ENCODE data around the gene MIA.

The MIA gene

DNA sequence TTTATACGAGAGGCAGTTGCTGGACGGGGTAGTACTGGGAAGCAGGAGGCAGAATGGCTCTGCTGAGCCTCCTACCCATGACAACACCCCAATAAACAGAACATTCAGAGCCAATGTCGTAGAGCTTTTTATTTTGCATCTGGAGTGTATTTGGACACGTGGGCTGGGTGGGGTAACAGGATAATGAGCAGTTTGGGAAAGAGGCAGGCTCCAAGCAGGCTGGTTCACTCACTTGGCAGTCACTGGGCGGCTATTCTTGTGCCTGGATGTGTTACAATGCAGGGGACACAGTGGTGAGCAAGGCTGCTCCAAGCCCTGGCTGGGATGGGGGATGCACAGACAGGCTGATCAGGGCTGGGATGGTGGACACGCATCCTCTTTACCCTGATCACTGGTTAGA lies 34.6 kb upstream of the MIA start:
- Histone ChIP-seq H3K9me2 (replicated peaks; ENCODE audit: insufficient read depth, low read length) (no peaks in the 10 kb centered on the region), H2AFZ (ENCODE audit: low read length) (no peak overlapping the region), H4K20me1 (ENCODE audit: insufficient read depth, low read length) (no peaks in the 10 kb centered on the region), H3K4me1 (ENCODE audit: low read length) (no peaks in the 10 kb centered on the region), H3K27ac (ENCODE audit: low read length) (no peak overlapping the region), H3K4me2 (ENCODE audit: low read depth, low read length) (no peak overlapping the region), H3F3A (ENCODE audit: insufficient read depth, low read length) (no peaks in the 10 kb centered on the region), H3K36me3 (replicated peaks; ENCODE audit: insufficient read depth, low read length) (no peaks in the 10 kb centered on the region), H3K9ac (ENCODE audit: low read length) (no peak overlapping the region), H3K79me2 (ENCODE audit: low read length) (no peaks in the 10 kb centered on the region), H3K27me3 (replicated peaks; ENCODE audit: insufficient read depth, low read length) (no peaks in the 10 kb centered on the region), H3K4me3 (ENCODE audit: low read length) (no peak overlapping the region), H3K9me3 (replicated peaks; ENCODE audit: insufficient read depth, low read length) (no peaks in the 10 kb centered on the region)
- no peak for DNase-seq
- TF ChIP-seq EZH2phosphoT487 (IDR thresholded peaks at IDR 0.05; ENCODE audit: low read length) (no peak), EZH2 (optimal IDR thresholded peaks at IDR 0.05; ENCODE audit: low read depth, low read length) (no peak)
- TF ChIP-seq, protein P1, sequence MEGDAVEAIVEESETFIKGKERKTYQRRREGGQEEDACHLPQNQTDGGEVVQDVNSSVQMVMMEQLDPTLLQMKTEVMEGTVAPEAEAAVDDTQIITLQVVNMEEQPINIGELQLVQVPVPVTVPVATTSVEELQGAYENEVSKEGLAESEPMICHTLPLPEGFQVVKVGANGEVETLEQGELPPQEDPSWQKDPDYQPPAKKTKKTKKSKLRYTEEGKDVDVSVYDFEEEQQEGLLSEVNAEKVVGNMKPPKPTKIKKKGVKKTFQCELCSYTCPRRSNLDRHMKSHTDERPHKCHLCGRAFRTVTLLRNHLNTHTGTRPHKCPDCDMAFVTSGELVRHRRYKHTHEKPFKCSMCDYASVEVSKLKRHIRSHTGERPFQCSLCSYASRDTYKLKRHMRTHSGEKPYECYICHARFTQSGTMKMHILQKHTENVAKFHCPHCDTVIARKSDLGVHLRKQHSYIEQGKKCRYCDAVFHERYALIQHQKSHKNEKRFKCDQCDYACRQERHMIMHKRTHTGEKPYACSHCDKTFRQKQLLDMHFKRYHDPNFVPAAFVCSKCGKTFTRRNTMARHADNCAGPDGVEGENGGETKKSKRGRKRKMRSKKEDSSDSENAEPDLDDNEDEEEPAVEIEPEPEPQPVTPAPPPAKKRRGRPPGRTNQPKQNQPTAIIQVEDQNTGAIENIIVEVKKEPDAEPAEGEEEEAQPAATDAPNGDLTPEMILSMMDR (IDR thresholded peaks at IDR 0.05; ENCODE audit: low read length), result no peak

DNA sequence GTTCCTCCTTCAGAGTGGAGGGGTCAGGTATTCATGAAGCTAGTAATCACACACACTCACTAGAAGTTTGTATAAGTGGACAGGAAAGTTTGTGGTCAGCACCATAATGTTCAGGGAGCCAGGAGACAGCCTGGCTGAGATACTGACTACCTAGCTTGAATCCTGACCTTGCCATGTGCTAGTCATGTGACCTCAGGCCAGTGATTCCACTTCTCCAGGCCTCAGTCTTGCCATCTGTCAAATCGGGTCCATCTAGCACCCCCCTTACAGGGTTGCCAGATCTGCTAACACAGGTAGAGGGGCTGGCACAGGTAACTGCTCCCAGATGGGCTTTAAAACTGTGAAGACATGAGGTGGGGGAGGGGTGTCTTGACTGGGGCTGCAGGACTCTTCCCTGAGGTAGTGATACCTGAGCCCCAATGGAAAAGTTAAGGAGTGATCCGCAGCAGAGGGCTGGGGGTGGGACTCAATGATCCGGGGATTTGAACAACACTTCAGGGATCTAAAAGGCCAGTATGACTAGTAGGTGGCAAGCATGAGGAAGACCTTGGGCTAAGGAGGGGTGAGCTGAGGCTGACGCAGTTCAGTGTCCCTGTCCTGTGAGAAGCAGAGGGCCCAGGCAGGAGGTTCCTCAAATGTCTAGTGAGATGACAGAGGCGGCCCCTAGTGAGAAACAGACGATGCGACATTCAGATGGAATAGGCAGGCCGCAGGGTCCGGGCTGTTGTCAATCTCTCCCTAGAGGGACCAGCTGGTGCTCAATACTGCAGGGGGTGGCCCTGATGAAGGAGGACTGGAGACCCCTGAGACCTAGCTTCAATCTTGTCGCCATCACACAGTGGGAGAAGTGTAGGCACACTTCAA lies 33.6 kb upstream of the MIA start:
- H3K9ac ChIP-seq (ENCODE audit: low read length), result no peak overlapping the region
- H2AFZ ChIP-seq (ENCODE audit: low read length), result no peak overlapping the region
- no peaks in the 10 kb centered on the region for H3F3A ChIP-seq (ENCODE audit: insufficient read depth, low read length)
- TF ChIP-seq, protein P1 (IDR thresholded peaks at IDR 0.05; ENCODE audit: low read length), result no peak
- TF ChIP-seq EZH2phosphoT487 (IDR thresholded peaks at IDR 0.05; ENCODE audit: low read length) (no peak), EZH2 (optimal IDR thresholded peaks at IDR 0.05; ENCODE audit: low read depth, low read length) (no peak)
- H3K27me3 ChIP-seq (replicated peaks; ENCODE audit: insufficient read depth, low read length), result no peaks in the 10 kb centered on the region
- H3K4me3 ChIP-seq (ENCODE audit: low read length), result no peak overlapping the region
- no peaks in the 10 kb centered on the region for H3K9me3 ChIP-seq (replicated peaks; ENCODE audit: insufficient read depth, low read length)
- no peaks in the 10 kb centered on the region for H3K36me3 ChIP-seq (replicated peaks; ENCODE audit: insufficient read depth, low read length)
- no peak overlapping the region for H3K27ac ChIP-seq (ENCODE audit: low read length)
- no peaks in the 10 kb centered on the region for H3K9me2 ChIP-seq (replicated peaks; ENCODE audit: insufficient read depth, low read length)
- no peaks in the 10 kb centered on the region for H3K79me2 ChIP-seq (ENCODE audit: low read length)
- no peaks in the 10 kb centered on the region for H3K4me1 ChIP-seq (ENCODE audit: low read length)
- H4K20me1 ChIP-seq (ENCODE audit: insufficient read depth, low read length), result no peaks in the 10 kb centered on the region
- H3K4me2 ChIP-seq (ENCODE audit: low read depth, low read length), result no peak overlapping the region
- no peak for DNase-seq

DNA sequence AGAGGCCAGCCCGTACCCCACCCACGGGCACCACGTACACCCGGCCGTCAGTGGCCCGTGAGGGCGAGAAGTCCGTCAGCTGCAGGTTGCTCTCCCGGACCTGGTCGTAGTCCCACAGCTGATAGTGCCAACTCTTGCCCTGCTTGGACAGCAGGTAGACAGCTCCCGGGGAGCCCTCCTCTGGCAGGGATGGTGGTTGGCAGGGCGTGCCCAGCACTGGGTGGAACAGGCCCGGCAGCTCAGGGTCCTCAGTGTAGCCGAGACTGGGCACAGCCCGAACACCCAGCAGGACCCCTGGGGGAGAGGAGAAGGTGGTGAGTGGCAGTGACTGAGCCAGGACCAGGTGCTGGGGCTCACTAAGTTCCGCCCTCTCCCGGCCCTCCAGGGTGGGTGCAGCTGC lies 32.8 kb upstream of the MIA start:
- Histone ChIP-seq H3K79me2 (ENCODE audit: low read length) (no peaks in the 10 kb centered on the region), H3K4me2 (ENCODE audit: low read depth, low read length) (no peak overlapping the region)
- DNase-seq, result no peak

More for the DNA sequence above, 32.8 kb upstream of the MIA start:
- Histone ChIP-seq H3K9me3 (replicated peaks; ENCODE audit: insufficient read depth, low read length) (no peaks in the 10 kb centered on the region), H3K9ac (ENCODE audit: low read length) (no peak overlapping the region), H3K27ac (ENCODE audit: low read length) (no peak overlapping the region), H4K20me1 (ENCODE audit: insufficient read depth, low read length) (no peaks in the 10 kb centered on the region), H2AFZ (ENCODE audit: low read length) (no peak overlapping the region), H3K27me3 (replicated peaks; ENCODE audit: insufficient read depth, low read length) (no peaks in the 10 kb centered on the region), H3K36me3 (replicated peaks; ENCODE audit: insufficient read depth, low read length) (no peaks in the 10 kb centered on the region), H3F3A (ENCODE audit: insufficient read depth, low read length) (no peaks in the 10 kb centered on the region), H3K4me3 (ENCODE audit: low read length) (no peak overlapping the region), H3K4me1 (ENCODE audit: low read length) (no peaks in the 10 kb centered on the region), H3K9me2 (replicated peaks; ENCODE audit: insufficient read depth, low read length) (no peaks in the 10 kb centered on the region)
- TF ChIP-seq EZH2phosphoT487 (IDR thresholded peaks at IDR 0.05; ENCODE audit: low read length) (no peak), EZH2 (optimal IDR thresholded peaks at IDR 0.05; ENCODE audit: low read depth, low read length) (no peak)
- TF ChIP-seq, protein P1 (IDR thresholded peaks at IDR 0.05; ENCODE audit: low read length), result no peak

All from MM.1S (cell line).